HG03460 (cell line): ENCODE measurements around the gene BOD1L1.
"Not testable (repeated sequence)": the region's sequence is repeated elsewhere in the genome, so short reads cannot be mapped to it uniquely, and the experiment has no call there.

Experiments used
- ATAC-seq: cut with Tn5 transposase; IDR thresholded peaks from one replicate; pipeline ENCODE4 v1.9.1; 2021; ENCODE audit not compliant: unreplicated experiment

The BOD1L1 gene

GRCh38 chr4:13560111-13560510, 67.4 kb downstream of the BOD1L1 start:
- ATAC-seq = not testable (repeated sequence)

- ATAC-seq = no peak
These were observed 68.1 kb downstream of the BOD1L1 start for GRCh38 chr4:13559413-13559812.

DNA sequence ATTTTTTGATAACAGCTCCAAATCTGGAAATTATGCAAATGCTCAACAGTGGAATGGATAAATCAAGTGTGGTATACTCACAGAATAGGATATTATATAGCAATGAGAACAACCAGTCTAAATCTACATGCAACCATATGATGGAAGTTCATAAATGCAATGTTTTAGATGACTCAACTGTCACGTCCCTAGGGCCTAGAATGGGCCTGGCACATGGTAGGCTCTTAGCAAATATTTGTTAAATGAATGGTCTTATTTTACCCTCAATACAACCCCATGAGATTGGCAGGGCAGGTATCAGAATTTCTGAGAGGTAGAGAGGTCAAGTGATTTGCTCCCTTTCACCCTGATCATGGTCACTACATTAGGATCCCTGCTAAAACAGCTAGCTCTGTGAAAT, 68.6 kb downstream of the BOD1L1 start:
- no peak for ATAC-seq

GRCh38 chr4:13555325-13555724, 72.2 kb downstream of the BOD1L1 start:
- ATAC-seq = no peak

DNA sequence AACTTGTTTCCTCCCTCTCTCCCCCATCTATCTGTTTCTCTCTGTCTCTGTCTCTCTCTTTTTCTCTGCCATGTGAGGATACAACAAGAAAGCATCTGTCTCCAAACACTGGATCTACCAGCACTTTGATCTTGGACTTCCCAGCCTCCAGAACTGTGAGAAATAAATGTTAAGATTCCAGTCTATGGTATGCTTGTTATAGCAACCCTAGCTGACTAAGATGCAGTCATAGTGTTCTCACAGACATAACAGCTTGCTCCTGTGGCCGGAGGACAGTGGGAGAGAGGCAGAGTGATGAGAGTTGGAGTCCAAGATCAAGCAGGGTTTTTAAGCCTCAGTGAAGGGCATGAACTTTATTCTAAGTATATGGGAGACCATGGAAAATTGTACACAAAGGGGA, 74.4 kb downstream of the BOD1L1 start:
- ATAC-seq = no peak

DNA sequence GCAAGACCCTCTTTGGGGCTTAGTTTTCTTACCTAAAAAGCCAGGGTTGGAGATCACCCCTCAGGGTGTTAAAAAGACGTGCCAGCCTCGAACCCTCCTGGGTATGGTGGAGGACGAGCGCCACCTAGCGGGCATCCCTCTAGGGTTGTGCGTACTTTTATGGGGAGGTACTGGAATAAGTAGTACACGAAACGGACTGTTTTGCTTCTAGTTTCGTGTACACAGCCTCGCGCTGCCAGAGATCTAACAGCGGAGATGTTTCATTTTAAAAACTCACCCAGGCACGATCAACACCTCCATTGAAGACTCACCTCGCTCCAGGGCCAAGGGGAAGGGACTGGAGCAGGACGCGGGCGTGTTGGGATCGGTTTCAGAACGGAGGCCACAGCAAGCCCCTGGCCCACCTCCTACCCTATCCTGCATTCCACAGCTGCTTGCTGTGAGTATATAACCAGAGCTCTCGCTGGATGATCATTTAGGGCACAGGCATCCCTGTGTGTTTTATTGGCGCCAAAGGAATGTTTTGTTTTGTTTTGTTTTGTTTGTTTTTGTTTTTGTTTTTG, 78.5 kb downstream of the BOD1L1 start:
- ATAC-seq = peak; percentile 69

- ATAC-seq = no peak
These were observed 79.2 kb downstream of the BOD1L1 start for GRCh38 chr4:13548059-13548983.

- ATAC-seq = no peak
These were observed 80.0 kb downstream of the BOD1L1 start for GRCh38 chr4:13547485-13548041.

- no peak for ATAC-seq
These were observed 80.5 kb downstream of the BOD1L1 start for GRCh38 chr4:13546941-13547484.

DNA sequence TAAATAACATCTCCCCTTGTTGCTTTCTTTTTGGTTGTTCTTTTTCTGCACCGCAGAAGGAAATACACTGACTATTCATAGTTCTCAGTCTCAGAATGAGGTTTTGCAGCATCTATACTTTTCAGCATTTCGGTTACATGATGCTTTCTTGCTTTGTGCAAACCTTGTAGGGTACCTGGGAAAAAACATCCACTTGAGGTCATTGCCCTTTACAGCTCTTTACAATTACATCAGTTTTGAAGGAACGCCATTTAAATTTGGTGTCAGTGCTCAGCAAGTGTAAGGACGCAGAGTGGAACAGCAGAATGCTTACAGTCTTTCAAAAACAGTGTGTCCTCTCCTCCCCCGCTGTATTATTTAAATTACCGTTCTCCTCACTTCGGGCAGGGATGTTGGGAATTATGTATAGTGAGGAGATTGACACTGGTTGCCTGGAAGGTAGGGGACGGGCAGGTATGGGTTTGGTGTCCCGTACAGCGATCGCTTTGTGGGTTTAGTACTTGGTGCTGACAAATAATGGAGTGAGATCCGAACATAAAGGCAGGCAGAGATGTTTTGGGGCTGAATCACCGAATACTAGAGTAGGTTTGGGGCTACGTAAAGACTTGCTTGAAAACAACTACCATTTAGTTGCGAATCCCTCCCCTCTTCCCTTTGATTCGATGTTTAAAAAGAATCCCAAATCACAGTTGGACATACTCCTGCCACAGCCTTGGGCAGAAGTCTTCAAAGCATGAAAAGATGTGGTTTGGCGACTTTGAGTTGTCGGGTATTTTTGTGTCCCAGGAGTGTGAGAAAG, 81.2 kb downstream of the BOD1L1 start:
- no peak for ATAC-seq

DNA sequence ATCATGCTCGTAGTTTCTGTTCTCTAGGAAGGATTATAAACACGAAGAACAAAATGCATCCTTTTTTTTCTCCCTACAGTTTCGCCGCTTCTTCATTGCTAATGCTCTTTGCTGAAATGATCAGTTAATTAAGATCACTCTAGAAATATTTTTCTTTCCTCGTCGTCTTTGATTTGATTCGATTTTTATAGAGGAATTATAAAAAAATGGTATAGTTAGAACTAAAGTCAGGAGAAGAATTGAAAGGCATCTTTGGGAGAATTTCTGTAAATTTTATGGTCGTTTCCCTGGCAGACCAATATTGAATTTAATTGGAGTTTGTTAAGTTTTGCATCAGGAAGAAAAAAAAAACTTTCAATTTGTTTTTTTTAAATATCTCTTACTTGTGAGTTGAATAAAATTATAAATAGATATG, 82.1 kb downstream of the BOD1L1 start:
- no peak for ATAC-seq

DNA sequence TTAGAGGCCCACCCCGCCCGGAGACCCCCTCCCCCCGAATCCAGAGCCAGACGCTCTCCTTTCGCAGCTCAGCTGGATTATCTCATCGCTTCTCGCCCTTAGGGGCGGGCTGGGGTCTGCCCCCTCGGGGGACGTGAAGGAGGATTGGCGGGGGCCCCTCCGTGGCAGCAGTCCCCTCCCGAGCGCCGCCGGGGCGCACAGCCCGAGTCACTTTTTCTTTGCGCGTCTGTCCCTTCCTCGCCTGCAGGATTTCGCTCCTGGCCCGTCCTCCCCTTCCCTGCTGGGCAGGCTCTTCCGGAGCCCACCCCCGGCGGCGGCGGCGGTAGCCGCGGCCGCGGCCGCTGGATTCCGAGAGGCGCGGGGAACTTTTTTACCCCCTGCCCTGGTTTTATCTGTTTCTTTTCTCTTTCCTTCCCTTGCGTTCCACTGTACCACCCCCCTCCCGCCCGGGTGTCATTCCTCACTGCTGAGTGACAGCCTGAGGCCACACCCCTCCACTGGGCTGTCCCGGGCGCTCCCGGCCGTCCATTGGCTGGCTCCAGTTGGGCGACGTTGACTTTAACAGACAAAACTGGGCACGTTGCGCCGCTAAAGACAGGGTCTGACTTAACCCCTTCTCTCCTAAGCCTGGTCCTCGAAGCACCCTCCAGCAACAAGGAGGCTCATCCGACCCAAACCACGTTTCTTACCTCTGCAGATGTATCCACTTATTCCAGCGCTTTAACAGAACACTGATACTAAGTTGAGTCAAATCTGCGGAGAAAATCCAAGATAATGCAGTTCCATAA, 82.7 kb downstream of the BOD1L1 start:
- peak; percentile 39 for ATAC-seq

- no peak for ATAC-seq
These were observed 83.5 kb downstream of the BOD1L1 start, which contains the start of gene NKX3-2 for GRCh38 chr4:13543839-13544605. Gene NKX3-2, minus strand, starts transcription at chr4:13544508. Its CDS starts 94 bp downstream, at chr4:13544414.

DNA sequence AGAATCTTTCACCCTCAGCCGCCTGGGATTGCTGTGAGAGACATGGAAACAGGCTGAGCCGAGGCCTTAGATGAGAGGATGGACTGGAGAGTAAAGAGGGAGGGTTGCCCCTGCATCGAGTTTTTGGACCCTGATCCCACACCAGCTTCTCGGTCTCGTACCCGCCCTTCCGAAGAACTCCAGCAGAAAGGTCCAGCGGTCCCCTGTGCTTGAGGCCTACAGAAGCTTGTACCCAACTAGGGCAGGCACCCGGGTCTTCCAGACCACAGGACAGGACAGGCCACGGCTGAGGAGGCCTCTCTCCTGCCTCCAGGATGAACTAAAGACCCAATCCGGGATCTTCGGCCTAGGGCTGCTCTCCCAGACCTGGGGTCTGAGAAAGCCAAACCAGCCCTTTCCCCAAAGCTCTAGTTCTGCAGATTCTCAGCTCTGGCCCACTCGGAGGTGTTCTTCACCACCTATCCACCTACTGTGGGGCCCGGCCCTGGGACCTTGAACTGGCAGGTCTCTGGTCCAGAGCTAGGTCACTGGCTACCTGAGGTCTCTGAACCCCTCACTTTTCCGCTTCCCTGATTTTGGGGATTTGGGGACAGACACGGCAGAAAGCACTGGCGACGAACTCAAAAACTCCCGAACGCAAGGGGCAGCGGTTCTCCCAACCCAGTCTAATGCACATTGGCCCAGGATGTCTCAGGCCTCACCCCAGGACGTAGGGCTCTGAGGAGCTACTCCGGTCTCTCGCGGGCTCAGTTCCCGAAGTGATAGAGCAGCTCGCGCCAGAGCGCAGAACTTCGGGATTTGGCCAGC, 84.3 kb downstream of the BOD1L1 start:
- no peak for ATAC-seq

GRCh38 chr4:13542577-13543031, 84.9 kb downstream of the BOD1L1 start:
- ATAC-seq = no peak

DNA sequence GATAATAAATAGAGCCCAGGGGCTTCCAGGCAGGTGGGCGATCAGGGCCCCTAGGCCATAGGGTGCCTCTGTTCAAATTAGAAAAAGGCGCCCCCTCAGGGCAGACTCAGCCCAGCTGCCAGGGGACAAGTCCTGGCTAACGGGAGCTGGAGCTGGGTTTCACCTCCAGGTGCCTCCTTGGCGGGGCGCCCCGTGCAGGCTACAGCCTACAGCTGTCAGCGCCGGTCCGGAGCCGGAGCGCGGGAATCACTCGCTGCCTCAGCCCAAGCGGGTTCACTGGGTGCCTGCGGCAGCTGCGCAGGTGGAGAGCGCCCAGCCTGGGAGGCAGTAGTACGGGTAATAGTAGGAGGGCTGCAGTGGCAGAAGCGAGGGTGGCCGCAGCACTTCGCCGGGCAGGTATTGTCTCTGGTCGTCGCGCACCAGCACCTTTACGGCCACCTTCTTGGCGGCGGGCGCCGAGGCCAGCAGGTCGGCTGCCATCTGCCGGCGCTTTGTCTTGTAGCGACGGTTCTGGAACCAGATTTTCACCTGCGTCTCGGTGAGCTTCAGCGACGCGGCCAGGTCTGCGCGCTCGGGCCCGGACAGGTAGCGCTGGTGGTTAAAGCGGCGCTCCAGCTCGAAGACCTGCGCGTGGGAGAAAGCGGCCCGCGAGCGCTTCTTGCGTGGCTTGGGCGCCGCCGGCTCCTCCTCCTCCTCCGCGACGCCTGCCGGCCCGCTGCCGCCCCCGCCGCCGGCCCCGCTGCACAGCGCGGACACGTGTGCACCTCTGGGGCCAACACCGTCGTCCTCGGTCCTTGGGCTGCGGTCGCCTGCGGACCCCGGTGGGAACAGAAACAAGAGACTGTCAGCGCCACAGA, 85.6 kb downstream of the BOD1L1 start:
- ATAC-seq = no peak

DNA sequence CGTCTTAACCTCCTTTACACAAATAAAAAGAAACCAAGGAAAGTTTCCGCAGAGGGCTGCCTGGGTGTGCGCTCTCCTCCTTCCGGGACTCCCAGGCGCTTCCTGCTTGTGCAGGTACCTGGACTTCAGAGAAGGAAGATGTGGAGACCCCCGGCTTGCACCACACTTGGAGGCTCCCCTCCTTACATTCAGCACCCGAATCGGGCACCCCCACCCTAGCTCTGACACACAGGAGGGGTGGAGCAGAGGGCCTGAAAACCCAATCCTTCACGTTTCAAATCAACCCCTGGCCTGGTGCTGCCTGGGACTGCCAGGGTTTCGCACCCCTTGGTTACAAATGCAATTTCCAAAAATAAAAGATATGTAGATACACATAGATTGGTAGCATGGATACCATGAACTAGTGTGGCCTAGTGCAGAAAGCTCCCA, 86.3 kb downstream of the BOD1L1 start:
- ATAC-seq = no peak
